HUES48 (cell line): ENCODE measurements around the gene LHX1.

Experiments
- H3K27ac ChIP-seq: one replicate; pipeline ENCODE4 v1.7.0; 2013; ENCODE audit warnings: low read depth, low read length, inconsistent platforms
- H3K27me3 ChIP-seq: 2 replicates; pipeline ENCODE4 v1.6.1; 2013; ENCODE audit warnings: mild to moderate bottlenecking, low read length; ENCODE audit not compliant: control insufficient read depth, insufficient read depth
- H3K36me3 ChIP-seq: 2 replicates; pipeline ENCODE4 v1.6.1; 2013; ENCODE audit warnings: low read length; ENCODE audit not compliant: control insufficient read depth, insufficient read depth
- H3K4me1 ChIP-seq: 2 replicates; pipeline ENCODE4 v1.6.1; 2013; ENCODE audit warnings: mild to moderate bottlenecking, low read length; ENCODE audit not compliant: control insufficient read depth, insufficient read depth
- H3K4me3 ChIP-seq: 2 replicates; pipeline ENCODE4 v1.5.1; 2013; ENCODE audit warnings: mild to moderate bottlenecking, low read depth, low read length
- H3K9ac ChIP-seq: 2 replicates; pipeline ENCODE4 v1.6.1; 2013; ENCODE audit warnings: mild to moderate bottlenecking, low read depth, low read length, moderate library complexity
- H3K9me3 ChIP-seq: 2 replicates; pipeline ENCODE4 v1.6.1; 2013; ENCODE audit warnings: low read length; ENCODE audit not compliant: control insufficient read depth, insufficient read depth

The LHX1 gene

GRCh38 chr17:36901506-36901905 is 35.8 kb upstream of the LHX1 start:
- H3K4me3 ChIP-seq: no peak overlapping the region
- H3K9ac ChIP-seq: no peak overlapping the region
- H3K27me3 ChIP-seq: no peaks in the 10 kb centered on the region
- peak overlapping the region; percentile 54 for H3K27ac ChIP-seq
- peaks cover 4% of the 10 kb centered on the region; the same call in 1 of the 2 replicates for H3K4me1 ChIP-seq
- no peaks in the 10 kb centered on the region for H3K9me3 ChIP-seq
- H3K36me3 ChIP-seq: no peaks in the 10 kb centered on the region

- no peaks in the 10 kb centered on the region for H3K36me3 ChIP-seq
- no peak overlapping the region for H3K4me3 ChIP-seq
- H3K9ac ChIP-seq: no peak overlapping the region
- H3K4me1 ChIP-seq: no peaks in the 10 kb centered on the region
- H3K27ac ChIP-seq: no peak overlapping the region
- no peaks in the 10 kb centered on the region for H3K9me3 ChIP-seq
- H3K27me3 ChIP-seq: no peaks in the 10 kb centered on the region
Measured at GRCh38 chr17:36907407-36907806, 29.9 kb upstream of the LHX1 start.

GRCh38 chr17:36910513-36910912 is 26.8 kb upstream of the LHX1 start:
- H3K4me3 ChIP-seq: no peak overlapping the region

GRCh38 chr17:36911001-36911400 is 26.3 kb upstream of the LHX1 start:
- H3K9me3 ChIP-seq: no peaks in the 10 kb centered on the region
- H3K4me1 ChIP-seq: no peaks in the 10 kb centered on the region
- no peaks in the 10 kb centered on the region for H3K27me3 ChIP-seq
- no peak overlapping the region for H3K4me3 ChIP-seq
- no peak overlapping the region for H3K9ac ChIP-seq
- H3K27ac ChIP-seq: no peak overlapping the region
- no peaks in the 10 kb centered on the region for H3K36me3 ChIP-seq

More at GRCh38 chr17:36910513-36910912, 26.8 kb upstream of the LHX1 start:
- Histone ChIP-seq H3K36me3 (no peaks in the 10 kb centered on the region), H3K9ac (no peak overlapping the region), H3K27me3 (no peaks in the 10 kb centered on the region), H3K27ac (no peak overlapping the region), H3K4me1 (no peaks in the 10 kb centered on the region), H3K9me3 (no peaks in the 10 kb centered on the region)

- Histone ChIP-seq H3K4me3 (no peak overlapping the region), H3K4me1 (peaks cover 4% of the 10 kb centered on the region; the same call in 1 of the 2 replicates), H3K36me3 (no peaks in the 10 kb centered on the region), H3K27me3 (no peaks in the 10 kb centered on the region), H3K9me3 (no peaks in the 10 kb centered on the region), H3K9ac (no peak overlapping the region), H3K27ac (no peak overlapping the region)
Measured at GRCh38 chr17:36913132-36913531, 24.1 kb upstream of the LHX1 start.

- H3K27ac ChIP-seq: no peak overlapping the region
- H3K27me3 ChIP-seq: peaks cover 8% of the 10 kb centered on the region; the same call in 1 of the 2 replicates
- no peak overlapping the region for H3K4me3 ChIP-seq
- no peak overlapping the region for H3K9ac ChIP-seq
- peaks cover 44% of the 10 kb centered on the region for H3K4me1 ChIP-seq
- no peaks in the 10 kb centered on the region for H3K9me3 ChIP-seq
- H3K36me3 ChIP-seq: no peaks in the 10 kb centered on the region
Measured at GRCh38 chr17:36918211-36918691, 19.0 kb upstream of the LHX1 start.

- Histone ChIP-seq H3K27me3 (peaks cover 10% of the 10 kb centered on the region; the same call in 1 of the 2 replicates), H3K9ac (no peak overlapping the region), H3K36me3 (no peaks in the 10 kb centered on the region), H3K4me3 (no peak overlapping the region), H3K9me3 (no peaks in the 10 kb centered on the region), H3K4me1 (peaks cover 44% of the 10 kb centered on the region), H3K27ac (peak overlapping the region; percentile 40)
Measured at GRCh38 chr17:36919407-36919968, 17.8 kb upstream of the LHX1 start.

- Histone ChIP-seq H3K36me3 (no peaks in the 10 kb centered on the region), H3K4me3 (peak overlapping the region; percentile 0; the same call in 1 of the 2 replicates), H3K27me3 (peaks cover 10% of the 10 kb centered on the region; the same call in 1 of the 2 replicates), H3K4me1 (peaks cover 44% of the 10 kb centered on the region), H3K27ac (peak overlapping the region; percentile 84), H3K9me3 (no peaks in the 10 kb centered on the region), H3K9ac (no peak overlapping the region)
Measured at GRCh38 chr17:36920032-36921005, 17.0 kb upstream of the LHX1 start.

- no peak overlapping the region for H3K9ac ChIP-seq
- peaks cover 14% of the 10 kb centered on the region for H3K27me3 ChIP-seq
- no peak overlapping the region for H3K4me3 ChIP-seq
- peaks cover 44% of the 10 kb centered on the region for H3K4me1 ChIP-seq
- H3K9me3 ChIP-seq: no peaks in the 10 kb centered on the region
- peak overlapping the region; percentile 84 for H3K27ac ChIP-seq
- H3K36me3 ChIP-seq: no peaks in the 10 kb centered on the region
Measured at GRCh38 chr17:36921095-36921851, 16.0 kb upstream of the LHX1 start.

- Histone ChIP-seq H3K4me1 (peaks cover 44% of the 10 kb centered on the region), H3K4me3 (no peak overlapping the region), H3K27ac (no peak overlapping the region), H3K9ac (no peak overlapping the region), H3K36me3 (no peaks in the 10 kb centered on the region), H3K27me3 (peaks cover 20% of the 10 kb centered on the region), H3K9me3 (no peaks in the 10 kb centered on the region)
Measured at GRCh38 chr17:36922175-36922574, 15.1 kb upstream of the LHX1 start.
